Fibroblast of lung (primary cell): Measurements from ENCODE around the gene NOL11. TPM values are rescaled to one million over a fixed set of nuclear protein-coding genes. Genes with fewer than 3 reads are reported as not detected.
"Not testable (repeated sequence)": the region's sequence is repeated elsewhere in the genome, so short reads cannot be mapped to it uniquely, and the experiment has no call there.

Experiments used
- DNase-seq, 2 donors: peaks; one replicate each; pipeline versions ENCODE4 v3.0.0 to v3.0.0-alpha.2; 2010; ENCODE audit warnings: low read depth in 2 of 2
- H2AFZ ChIP-seq: 2 replicates; pipeline ENCODE4 v1.5.1; 2012; ENCODE audit warnings: low read length, control low read depth, inconsistent platforms
- H3K27ac ChIP-seq: 2 replicates; pipeline ENCODE4 v1.5.1; 2011; ENCODE audit warnings: low read length, control low read depth; ENCODE audit not compliant: insufficient read depth
- H3K27me3 ChIP-seq: 2 replicates; pipeline ENCODE4 v1.5.1; 2011; ENCODE audit warnings: mild to moderate bottlenecking, low read length; ENCODE audit not compliant: control insufficient read depth, insufficient read depth
- H3K36me3 ChIP-seq: 2 replicates; pipeline ENCODE4 v1.5.1; 2011; ENCODE audit warnings: low read length; ENCODE audit not compliant: control insufficient read depth, insufficient read depth
- H3K4me1 ChIP-seq: 2 replicates; pipeline ENCODE4 v1.5.1; 2011; ENCODE audit warnings: low read length; ENCODE audit not compliant: control insufficient read depth, insufficient read depth; ENCODE audit errors: extremely low read depth
- H3K4me2 ChIP-seq: 2 replicates; pipeline ENCODE4 v1.5.1; 2011; ENCODE audit warnings: low read length, control low read depth; ENCODE audit not compliant: insufficient read depth; ENCODE audit errors: extremely low read depth
- H3K4me3 ChIP-seq, 4 experiments: fragments of 200-600 bp in 1 of 4; sonication (generic) in 1 of 4; replicated peaks in 1 of 4; 2 replicates each; pipeline ENCODE4 v1.5.1; 2011 to 2016; ENCODE audit warnings: low read length in 4 of 4, low read depth in 3 of 4, mild to moderate bottlenecking in 3 of 4, control low read depth in 2 of 4, inconsistent platforms in 1 of 4, mixed read lengths in 1 of 4; ENCODE audit not compliant: insufficient read depth in 1 of 4; ENCODE audit errors: control extremely low read depth in 1 of 4
- H3K79me2 ChIP-seq: 2 replicates; pipeline ENCODE4 v1.5.1; 2012; ENCODE audit warnings: mild to moderate bottlenecking, low read length, inconsistent platforms; ENCODE audit not compliant: control insufficient read depth, insufficient read depth
- H3K9ac ChIP-seq: 2 replicates; pipeline ENCODE4 v1.5.1; 2011; ENCODE audit warnings: mild to moderate bottlenecking, low read length, control low read depth; ENCODE audit not compliant: insufficient read depth
- H3K9me3 ChIP-seq: 2 replicates; pipeline ENCODE4 v1.5.1; 2012; ENCODE audit warnings: low read depth, low read length; ENCODE audit not compliant: control insufficient read depth, insufficient read depth
- H4K20me1 ChIP-seq: 2 replicates; pipeline ENCODE4 v1.5.1; 2011; ENCODE audit warnings: low read length; ENCODE audit not compliant: control insufficient read depth, insufficient read depth; ENCODE audit errors: extremely low read depth
- CTCF ChIP-seq, 2 donors: IDR thresholded peaks in 1 of 2; conservative IDR thresholded peaks in 1 of 2; 1 replicate in 1 of 2; 2 replicates in 1 of 2; pipeline ENCODE4 v1.5.1; 2011 to 2012; ENCODE audit warnings: low read length in 2 of 2, control low read depth in 1 of 2, inconsistent platforms in 1 of 2, low read depth in 1 of 2, mild to moderate bottlenecking in 1 of 2
- EZH2 ChIP-seq: IDR thresholded peaks from 2 replicates; pipeline ENCODE4 v1.5.1; 2012; ENCODE audit warnings: low read length, control low read depth, mild to moderate bottlenecking; ENCODE audit errors: missing control alignments
- polyA plus RNA-seq, 2 donors: library from polyadenylated mRNA; depleted of rRNA in 1 of 2; stranded (reverse) in 1 of 2; unstranded in 1 of 2; fragments of >200 nt; gene quantifications; 2 replicates each; pipeline ENCODE4 v1.2.1, GENCODE V29; 2011 to 2012; ENCODE audit warnings: missing spikeins in 1 of 2
- total RNA-seq: library from RNA; depleted of rRNA; stranded (reverse); fragments of >200 nt; gene quantifications from 2 replicates; pipeline ENCODE4 v1.2.1, GENCODE V29; 2014

Gene NOL11
- total and polyA plus RNA-seq, 2 donors (not counting 1 experiment from before 2014, with no cell fraction given) = 21.5 to 35.6 TPM

GRCh38 chr17:67747681-67748235, 30.0 kb downstream of the NOL11 start:
- H3K36me3 ChIP-seq = no peaks in the 10 kb centered on the region
- H3K9me3 ChIP-seq = no peaks in the 10 kb centered on the region
- DNase-seq = no peak

GRCh38 chr17:67750067-67750466, 32.3 kb downstream of the NOL11 start:
- no peak overlapping the region for H3K4me3 ChIP-seq
- no peaks in the 10 kb centered on the region for H3K9me3 ChIP-seq
- no peak overlapping the region for H3K27ac ChIP-seq
- no peaks in the 10 kb centered on the region for H3K4me1 ChIP-seq
- no peaks in the 10 kb centered on the region for H3K36me3 ChIP-seq
- H2AFZ ChIP-seq = no peak overlapping the region
- no peak overlapping the region for H3K4me2 ChIP-seq
- no peak overlapping the region for H3K9ac ChIP-seq
- no peak for DNase-seq
- no peaks in the 10 kb centered on the region for H3K27me3 ChIP-seq
- no peak for TF ChIP-seq CTCF (conservative IDR thresholded peaks at IDR 0.05 in 1 of 2, IDR thresholded peaks at IDR 0.05 in 1 of 2; ENCODE audit: low read depth in 1 of 2, low read length in 2 of 2)
- TF ChIP-seq EZH2 = no peak
- H3K79me2 ChIP-seq = no peaks in the 10 kb centered on the region
- H4K20me1 ChIP-seq = no peaks in the 10 kb centered on the region

More at GRCh38 chr17:67747681-67748235, 30.0 kb downstream of the NOL11 start:
- TF ChIP-seq EZH2 = no peak
- TF ChIP-seq CTCF (conservative IDR thresholded peaks at IDR 0.05 in 1 of 2, IDR thresholded peaks at IDR 0.05 in 1 of 2; ENCODE audit: low read depth in 1 of 2, low read length in 2 of 2) = no peak
- Histone ChIP-seq H3K9ac (no peak overlapping the region), H3K79me2 (no peaks in the 10 kb centered on the region), H3K27ac (no peak overlapping the region), H3K4me3 (no peak overlapping the region), H3K27me3 (no peaks in the 10 kb centered on the region), H2AFZ (no peak overlapping the region), H4K20me1 (no peaks in the 10 kb centered on the region), H3K4me1 (no peaks in the 10 kb centered on the region), H3K4me2 (no peak overlapping the region)

- Histone ChIP-seq H2AFZ (no peak overlapping the region), H3K4me1 (peaks cover 2% of the 10 kb centered on the region), H3K27ac (no peak overlapping the region), H3K27me3 (no peaks in the 10 kb centered on the region), H3K79me2 (no peaks in the 10 kb centered on the region), H3K4me2 (no peak overlapping the region), H4K20me1 (no peaks in the 10 kb centered on the region), H3K4me3 (no peak overlapping the region), H3K36me3 (no peaks in the 10 kb centered on the region), H3K9ac (no peak overlapping the region), H3K9me3 (no peaks in the 10 kb centered on the region)
- DNase-seq = no peak
- TF ChIP-seq CTCF (conservative IDR thresholded peaks at IDR 0.05 in 1 of 2, IDR thresholded peaks at IDR 0.05 in 1 of 2; ENCODE audit: low read depth in 1 of 2, low read length in 2 of 2) (no peak), EZH2 (no peak)
Observed at GRCh38 chr17:67751101-67752074, 33.7 kb downstream of the NOL11 start.

- not testable (repeated sequence) for H4K20me1 ChIP-seq, H3K27ac ChIP-seq, H3K4me2 ChIP-seq, H3K36me3 ChIP-seq, DNase-seq, H3K9me3 ChIP-seq, H3K4me3 ChIP-seq, H3K27me3 ChIP-seq, H3K79me2 ChIP-seq, H3K4me1 ChIP-seq, H3K9ac ChIP-seq, H2AFZ ChIP-seq
Observed at GRCh38 chr17:67752160-67752559, 34.4 kb downstream of the NOL11 start.
